GM23338 (cell line): ENCODE results near the gene PLPP4. TPM values are rescaled to one million over a fixed set of nuclear protein-coding genes. Genes with fewer than 3 reads are reported as not detected.

Source experiments
- ATAC-seq: fragments of 200-7000 bp; cut with Tn5 transposase; 3 replicates; pipeline ENCODE4 v1.9.1; 2020
- DNase-seq: peaks from one replicate; pipeline ENCODE4 v3.0.0-alpha.2; 2015; ENCODE audit warnings: low spot score
- H2AFZ ChIP-seq: fragments of 200-600 bp; sonication (generic); 2 replicates; pipeline ENCODE4 v1.8.0; 2016; ENCODE audit warnings: antibody characterized with exemption, mild to moderate bottlenecking, moderate library complexity
- H3F3A ChIP-seq: fragments of 200-600 bp; sonication (generic); replicated peaks from 2 replicates; pipeline ENCODE4 v1.8.0; 2017; ENCODE audit warnings: antibody characterized with exemption, mixed run types, low read depth
- H3K27ac ChIP-seq: fragments of 200-600 bp; sonication (generic); 2 replicates; pipeline ENCODE4 v1.6.1; 2016; ENCODE audit warnings: low read depth
- H3K27me3 ChIP-seq: fragments of 200-600 bp; sonication (generic); 2 replicates; pipeline ENCODE4 v1.8.0; 2016; ENCODE audit warnings: mild to moderate bottlenecking, mixed run types, moderate library complexity; ENCODE audit not compliant: insufficient read depth
- H3K36me3 ChIP-seq: fragments of 200-600 bp; sonication (generic); 2 replicates; pipeline ENCODE4 v1.8.0; 2016; ENCODE audit warnings: mild to moderate bottlenecking; ENCODE audit not compliant: insufficient read depth
- H3K4me1 ChIP-seq: fragments of 200-600 bp; sonication (generic); 2 replicates; pipeline ENCODE4 v1.8.0; 2016; ENCODE audit warnings: mild to moderate bottlenecking, moderate library complexity; ENCODE audit not compliant: insufficient read depth
- H3K4me2 ChIP-seq: fragments of 200-600 bp; sonication (generic); 2 replicates; pipeline ENCODE4 v1.7.1; 2017; ENCODE audit warnings: mixed run types
- H3K4me3 ChIP-seq: fragments of 200-600 bp; sonication (generic); 2 replicates; pipeline ENCODE4 v1.6.1; 2016; ENCODE audit warnings: mixed run types
- H3K79me2 ChIP-seq: fragments of 200-600 bp; sonication (generic); replicated peaks from 2 replicates; pipeline ENCODE4 v1.8.0; 2017; ENCODE audit warnings: mild to moderate bottlenecking; ENCODE audit not compliant: insufficient read depth
- H3K9me2 ChIP-seq: fragments of 200-600 bp; sonication (generic); 2 replicates; pipeline ENCODE4 v1.8.0; 2017; ENCODE audit not compliant: insufficient read depth
- H4K20me1 ChIP-seq: fragments of 200-600 bp; sonication (generic); replicated peaks from 2 replicates; pipeline ENCODE4 v1.8.0; 2017; ENCODE audit warnings: mild to moderate bottlenecking; ENCODE audit not compliant: insufficient read depth
- H3K27ac Mint-ChIP-seq: 2 replicates; pipeline ENCODE4 v1.8.0; 2020; ENCODE audit warnings: inconsistent platforms, mild to moderate bottlenecking, moderate library complexity, mixed read lengths
- H3K27me3 Mint-ChIP-seq: 3 replicates; pipeline ENCODE4 v1.8.0; 2022; ENCODE audit warnings: low read depth, mild to moderate bottlenecking, moderate library complexity, mixed read lengths, inconsistent platforms; ENCODE audit not compliant: insufficient read depth, poor library complexity
- H3K36me3 Mint-ChIP-seq: 3 replicates; pipeline ENCODE4 v1.8.0; 2021; ENCODE audit warnings: low read depth, mild to moderate bottlenecking, inconsistent platforms, moderate library complexity, mixed read lengths
- H3K4me1 Mint-ChIP-seq: 3 replicates; pipeline ENCODE4 v1.8.0; 2020; ENCODE audit warnings: mild to moderate bottlenecking, inconsistent platforms, mixed read lengths
- H3K4me3 Mint-ChIP-seq: 3 replicates; pipeline ENCODE4 v1.8.0; 2021; ENCODE audit warnings: moderate library complexity, mild to moderate bottlenecking, inconsistent platforms, mixed read lengths
- H3K9me3 Mint-ChIP-seq: 3 replicates; pipeline ENCODE4 v1.8.0; 2020; ENCODE audit warnings: moderate library complexity, mild to moderate bottlenecking, inconsistent platforms, mixed read lengths
- CREB1 ChIP-seq: fragments of 250-450 bp; sonication (Bioruptor Pico); IDR thresholded peaks from 2 replicates; pipeline ENCODE4 v1.5.0; 2020; ENCODE audit warnings: low read depth, mild to moderate bottlenecking, moderate library complexity
- EZH2phosphoT487 ChIP-seq: fragments of 200-600 bp; sonication (generic); IDR thresholded peaks from one replicate; pipeline ENCODE4 v1.8.1; 2018; ENCODE audit warnings: antibody characterized with exemption; ENCODE audit not compliant: unreplicated experiment
- POLR2AphosphoS5 ChIP-seq: IDR thresholded peaks from 2 replicates; pipeline ENCODE4 v1.6.1; 2016; ENCODE audit warnings: antibody characterized with exemption, low read depth
- STAT1 ChIP-seq: IDR thresholded peaks from one replicate; pipeline ENCODE4 v1.6.1; 2016; ENCODE audit warnings: antibody characterized with exemption; ENCODE audit not compliant: unreplicated experiment
- polyA plus RNA-seq: library from polyadenylated mRNA; unstranded; fragments of >200 nt; fragmentation: Nextera tagmentation; extraction: Ambion mirVana; gene quantifications from 2 replicates; pipeline ENCODE4 v1.2.1, GENCODE V29; 2016
- total RNA-seq: library from RNA; depleted of rRNA; stranded (reverse); fragments of >200 nt; shearing (Covaris generic); gene quantifications from 2 replicates; pipeline ENCODE4 v1.2.3, GENCODE V29; 2014
- TF ChIP-seq, protein P1 (sequence below): fragments of 250-450 bp; sonication (Bioruptor Pico); IDR thresholded peaks from 2 replicates; pipeline ENCODE4 v1.5.0; 2020; ENCODE audit warnings: mild to moderate bottlenecking, moderate library complexity
- TF ChIP-seq, protein P2 (sequence below), 2 experiments: fragments of 200-600 bp in 1 of 2; sonication (generic) in 1 of 2; conservative IDR thresholded peaks; 2 replicates each; pipeline versions ENCODE4 v1.5.1 to v1.6.1; 2016 to 2017; ENCODE audit warnings: antibody characterized with exemption in 2 of 2, low read depth in 2 of 2, mild to moderate bottlenecking in 2 of 2, moderate library complexity in 1 of 2
- TF ChIP-seq, protein P3 (sequence below): IDR thresholded peaks from one replicate; pipeline ENCODE4 v1.6.1; 2018; ENCODE audit warnings: antibody characterized with exemption; ENCODE audit not compliant: unreplicated experiment

Gene PLPP4
- total and polyA plus RNA-seq, 2 experiments from 2014 or later = 0.24 to 0.31 TPM

DNA sequence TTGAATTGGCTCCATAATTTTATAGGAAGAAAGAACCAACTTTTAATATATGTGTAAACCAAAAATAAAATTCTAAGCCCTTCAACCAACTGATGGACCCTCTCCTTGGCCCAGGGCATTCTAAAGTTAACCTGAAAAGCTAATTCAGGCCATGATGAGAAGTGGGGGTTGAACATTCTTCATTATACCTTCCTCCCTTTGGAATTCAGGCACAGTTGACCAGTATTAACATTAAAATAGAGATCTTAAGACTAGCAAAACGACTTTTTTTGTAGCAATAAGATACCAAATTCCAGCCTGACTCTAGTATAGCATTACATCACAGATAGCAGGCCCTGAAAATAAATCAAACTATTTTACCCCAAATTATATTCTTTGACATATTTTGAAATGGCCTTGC lies 173.2 kb downstream of the PLPP4 start (continued):
- TF ChIP-seq, protein P1, sequence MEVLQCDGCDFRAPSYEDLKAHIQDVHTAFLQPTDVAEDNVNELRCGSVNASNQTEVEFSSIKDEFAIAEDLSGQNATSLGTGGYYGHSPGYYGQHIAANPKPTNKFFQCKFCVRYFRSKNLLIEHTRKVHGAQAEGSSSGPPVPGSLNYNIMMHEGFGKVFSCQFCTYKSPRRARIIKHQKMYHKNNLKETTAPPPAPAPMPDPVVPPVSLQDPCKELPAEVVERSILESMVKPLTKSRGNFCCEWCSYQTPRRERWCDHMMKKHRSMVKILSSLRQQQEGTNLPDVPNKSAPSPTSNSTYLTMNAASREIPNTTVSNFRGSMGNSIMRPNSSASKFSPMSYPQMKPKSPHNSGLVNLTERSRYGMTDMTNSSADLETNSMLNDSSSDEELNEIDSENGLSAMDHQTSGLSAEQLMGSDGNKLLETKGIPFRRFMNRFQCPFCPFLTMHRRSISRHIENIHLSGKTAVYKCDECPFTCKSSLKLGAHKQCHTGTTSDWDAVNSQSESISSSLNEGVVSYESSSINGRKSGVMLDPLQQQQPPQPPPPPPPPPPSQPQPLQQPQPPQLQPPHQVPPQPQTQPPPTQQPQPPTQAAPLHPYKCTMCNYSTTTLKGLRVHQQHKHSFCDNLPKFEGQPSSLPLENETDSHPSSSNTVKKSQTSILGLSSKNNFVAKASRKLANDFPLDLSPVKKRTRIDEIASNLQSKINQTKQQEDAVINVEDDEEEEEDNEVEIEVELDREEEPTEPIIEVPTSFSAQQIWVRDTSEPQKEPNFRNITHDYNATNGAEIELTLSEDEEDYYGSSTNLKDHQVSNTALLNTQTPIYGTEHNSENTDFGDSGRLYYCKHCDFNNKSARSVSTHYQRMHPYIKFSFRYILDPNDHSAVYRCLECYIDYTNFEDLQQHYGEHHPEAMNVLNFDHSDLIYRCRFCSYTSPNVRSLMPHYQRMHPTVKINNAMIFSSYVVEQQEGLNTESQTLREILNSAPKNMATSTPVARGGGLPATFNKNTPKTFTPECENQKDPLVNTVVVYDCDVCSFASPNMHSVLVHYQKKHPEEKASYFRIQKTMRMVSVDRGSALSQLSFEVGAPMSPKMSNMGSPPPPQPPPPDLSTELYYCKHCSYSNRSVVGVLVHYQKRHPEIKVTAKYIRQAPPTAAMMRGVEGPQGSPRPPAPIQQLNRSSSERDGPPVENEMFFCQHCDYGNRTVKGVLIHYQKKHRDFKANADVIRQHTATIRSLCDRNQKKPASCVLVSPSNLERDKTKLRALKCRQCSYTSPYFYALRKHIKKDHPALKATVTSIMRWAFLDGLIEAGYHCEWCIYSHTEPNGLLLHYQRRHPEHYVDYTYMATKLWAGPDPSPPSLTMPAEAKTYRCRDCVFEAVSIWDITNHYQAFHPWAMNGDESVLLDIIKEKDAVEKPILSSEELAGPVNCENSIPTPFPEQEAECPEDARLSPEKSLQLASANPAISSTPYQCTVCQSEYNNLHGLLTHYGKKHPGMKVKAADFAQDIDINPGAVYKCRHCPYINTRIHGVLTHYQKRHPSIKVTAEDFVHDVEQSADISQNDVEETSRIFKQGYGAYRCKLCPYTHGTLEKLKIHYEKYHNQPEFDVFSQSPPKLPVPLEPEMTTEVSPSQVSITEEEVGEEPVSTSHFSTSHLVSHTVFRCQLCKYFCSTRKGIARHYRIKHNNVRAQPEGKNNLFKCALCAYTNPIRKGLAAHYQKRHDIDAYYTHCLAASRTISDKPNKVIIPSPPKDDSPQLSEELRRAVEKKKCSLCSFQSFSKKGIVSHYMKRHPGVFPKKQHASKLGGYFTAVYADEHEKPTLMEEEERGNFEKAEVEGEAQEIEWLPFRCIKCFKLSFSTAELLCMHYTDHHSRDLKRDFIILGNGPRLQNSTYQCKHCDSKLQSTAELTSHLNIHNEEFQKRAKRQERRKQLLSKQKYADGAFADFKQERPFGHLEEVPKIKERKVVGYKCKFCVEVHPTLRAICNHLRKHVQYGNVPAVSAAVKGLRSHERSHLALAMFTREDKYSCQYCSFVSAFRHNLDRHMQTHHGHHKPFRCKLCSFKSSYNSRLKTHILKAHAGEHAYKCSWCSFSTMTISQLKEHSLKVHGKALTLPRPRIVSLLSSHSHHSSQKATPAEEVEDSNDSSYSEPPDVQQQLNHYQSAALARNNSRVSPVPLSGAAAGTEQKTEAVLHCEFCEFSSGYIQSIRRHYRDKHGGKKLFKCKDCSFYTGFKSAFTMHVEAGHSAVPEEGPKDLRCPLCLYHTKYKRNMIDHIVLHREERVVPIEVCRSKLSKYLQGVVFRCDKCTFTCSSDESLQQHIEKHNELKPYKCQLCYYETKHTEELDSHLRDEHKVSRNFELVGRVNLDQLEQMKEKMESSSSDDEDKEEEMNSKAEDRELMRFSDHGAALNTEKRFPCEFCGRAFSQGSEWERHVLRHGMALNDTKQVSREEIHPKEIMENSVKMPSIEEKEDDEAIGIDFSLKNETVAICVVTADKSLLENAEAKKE (CRISPR knock-in tag) = no peak

DNA sequence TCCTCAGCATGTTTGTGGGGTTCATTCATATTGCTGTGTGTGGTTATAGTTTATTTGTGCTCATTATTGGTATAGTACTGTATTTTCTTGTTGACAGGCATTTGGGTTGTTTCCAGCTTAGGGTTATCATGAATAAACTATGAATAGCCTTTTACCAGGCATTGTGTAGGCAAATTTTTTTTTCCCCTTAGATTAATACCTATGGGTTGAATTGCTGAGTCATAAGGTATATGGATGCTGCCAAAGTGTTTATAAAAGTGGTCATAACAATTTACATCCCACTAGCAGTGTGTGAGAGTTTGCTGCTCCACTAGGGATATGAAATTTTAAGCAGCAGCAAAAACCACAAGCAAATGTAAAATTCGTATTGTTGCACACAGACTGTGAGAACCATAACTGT lies 175.0 kb downstream of the PLPP4 start:
- Histone ChIP-seq H2AFZ (no peak overlapping the region), H4K20me1 (no peaks in the 10 kb centered on the region), H3K4me1 (peaks cover 24% of the 10 kb centered on the region), H3K27ac (no peak overlapping the region), H3K27me3 (no peaks in the 10 kb centered on the region), H3K9me2 (peaks cover 7% of the 10 kb centered on the region; the same call in 1 of the 2 replicates), H3K36me3 (peaks cover 3% of the 10 kb centered on the region; the same call in 1 of the 2 replicates), H3F3A (no peaks in the 10 kb centered on the region), H3K79me2 (no peaks in the 10 kb centered on the region), H3K4me3 (no peak overlapping the region), H3K4me2 (no peak overlapping the region)
- peaks cover 40% of the 10 kb centered on the region for H3K4me1 Mint-ChIP-seq
- H3K9me3 Mint-ChIP-seq = peaks cover 8% of the 10 kb centered on the region; the same call in 2 of the 3 replicates
- H3K27ac Mint-ChIP-seq = peak overlapping the region; percentile 47; the same call in 1 of the 2 replicates
- no peak for DNase-seq
- no peak overlapping the region for H3K4me3 Mint-ChIP-seq
- H3K27me3 Mint-ChIP-seq = peaks cover 3% of the 10 kb centered on the region
- H3K36me3 Mint-ChIP-seq = peaks cover 15% of the 10 kb centered on the region
- no peak for ATAC-seq
- TF ChIP-seq EZH2phosphoT487 (no peak), POLR2AphosphoS5 (no peak), STAT1 (no peak), CREB1 (no peak)
- TF ChIP-seq, protein P2, sequence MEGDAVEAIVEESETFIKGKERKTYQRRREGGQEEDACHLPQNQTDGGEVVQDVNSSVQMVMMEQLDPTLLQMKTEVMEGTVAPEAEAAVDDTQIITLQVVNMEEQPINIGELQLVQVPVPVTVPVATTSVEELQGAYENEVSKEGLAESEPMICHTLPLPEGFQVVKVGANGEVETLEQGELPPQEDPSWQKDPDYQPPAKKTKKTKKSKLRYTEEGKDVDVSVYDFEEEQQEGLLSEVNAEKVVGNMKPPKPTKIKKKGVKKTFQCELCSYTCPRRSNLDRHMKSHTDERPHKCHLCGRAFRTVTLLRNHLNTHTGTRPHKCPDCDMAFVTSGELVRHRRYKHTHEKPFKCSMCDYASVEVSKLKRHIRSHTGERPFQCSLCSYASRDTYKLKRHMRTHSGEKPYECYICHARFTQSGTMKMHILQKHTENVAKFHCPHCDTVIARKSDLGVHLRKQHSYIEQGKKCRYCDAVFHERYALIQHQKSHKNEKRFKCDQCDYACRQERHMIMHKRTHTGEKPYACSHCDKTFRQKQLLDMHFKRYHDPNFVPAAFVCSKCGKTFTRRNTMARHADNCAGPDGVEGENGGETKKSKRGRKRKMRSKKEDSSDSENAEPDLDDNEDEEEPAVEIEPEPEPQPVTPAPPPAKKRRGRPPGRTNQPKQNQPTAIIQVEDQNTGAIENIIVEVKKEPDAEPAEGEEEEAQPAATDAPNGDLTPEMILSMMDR (conservative IDR thresholded peaks at IDR 0.05; ENCODE audit: low read depth in 2 of 2) = no peak
- TF ChIP-seq, protein P3, sequence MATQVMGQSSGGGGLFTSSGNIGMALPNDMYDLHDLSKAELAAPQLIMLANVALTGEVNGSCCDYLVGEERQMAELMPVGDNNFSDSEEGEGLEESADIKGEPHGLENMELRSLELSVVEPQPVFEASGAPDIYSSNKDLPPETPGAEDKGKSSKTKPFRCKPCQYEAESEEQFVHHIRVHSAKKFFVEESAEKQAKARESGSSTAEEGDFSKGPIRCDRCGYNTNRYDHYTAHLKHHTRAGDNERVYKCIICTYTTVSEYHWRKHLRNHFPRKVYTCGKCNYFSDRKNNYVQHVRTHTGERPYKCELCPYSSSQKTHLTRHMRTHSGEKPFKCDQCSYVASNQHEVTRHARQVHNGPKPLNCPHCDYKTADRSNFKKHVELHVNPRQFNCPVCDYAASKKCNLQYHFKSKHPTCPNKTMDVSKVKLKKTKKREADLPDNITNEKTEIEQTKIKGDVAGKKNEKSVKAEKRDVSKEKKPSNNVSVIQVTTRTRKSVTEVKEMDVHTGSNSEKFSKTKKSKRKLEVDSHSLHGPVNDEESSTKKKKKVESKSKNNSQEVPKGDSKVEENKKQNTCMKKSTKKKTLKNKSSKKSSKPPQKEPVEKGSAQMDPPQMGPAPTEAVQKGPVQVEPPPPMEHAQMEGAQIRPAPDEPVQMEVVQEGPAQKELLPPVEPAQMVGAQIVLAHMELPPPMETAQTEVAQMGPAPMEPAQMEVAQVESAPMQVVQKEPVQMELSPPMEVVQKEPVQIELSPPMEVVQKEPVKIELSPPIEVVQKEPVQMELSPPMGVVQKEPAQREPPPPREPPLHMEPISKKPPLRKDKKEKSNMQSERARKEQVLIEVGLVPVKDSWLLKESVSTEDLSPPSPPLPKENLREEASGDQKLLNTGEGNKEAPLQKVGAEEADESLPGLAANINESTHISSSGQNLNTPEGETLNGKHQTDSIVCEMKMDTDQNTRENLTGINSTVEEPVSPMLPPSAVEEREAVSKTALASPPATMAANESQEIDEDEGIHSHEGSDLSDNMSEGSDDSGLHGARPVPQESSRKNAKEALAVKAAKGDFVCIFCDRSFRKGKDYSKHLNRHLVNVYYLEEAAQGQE = no peak
